HG03039 (cell line): ENCODE measurements around the gene AGL.
A peak's percentile ranks its signal among the peaks of the same experiment; 100 is the strongest.
"Not testable (repeated sequence)": the region's sequence is repeated elsewhere in the genome, so short reads cannot be mapped to it uniquely, and the experiment has no call there.

Experiments
- ATAC-seq: cut with Tn5 transposase; IDR thresholded peaks from one replicate; pipeline ENCODE4 v1.9.1; 2021; ENCODE audit warnings: mild to moderate bottlenecking, moderate library complexity; ENCODE audit not compliant: unreplicated experiment

The AGL gene

DNA sequence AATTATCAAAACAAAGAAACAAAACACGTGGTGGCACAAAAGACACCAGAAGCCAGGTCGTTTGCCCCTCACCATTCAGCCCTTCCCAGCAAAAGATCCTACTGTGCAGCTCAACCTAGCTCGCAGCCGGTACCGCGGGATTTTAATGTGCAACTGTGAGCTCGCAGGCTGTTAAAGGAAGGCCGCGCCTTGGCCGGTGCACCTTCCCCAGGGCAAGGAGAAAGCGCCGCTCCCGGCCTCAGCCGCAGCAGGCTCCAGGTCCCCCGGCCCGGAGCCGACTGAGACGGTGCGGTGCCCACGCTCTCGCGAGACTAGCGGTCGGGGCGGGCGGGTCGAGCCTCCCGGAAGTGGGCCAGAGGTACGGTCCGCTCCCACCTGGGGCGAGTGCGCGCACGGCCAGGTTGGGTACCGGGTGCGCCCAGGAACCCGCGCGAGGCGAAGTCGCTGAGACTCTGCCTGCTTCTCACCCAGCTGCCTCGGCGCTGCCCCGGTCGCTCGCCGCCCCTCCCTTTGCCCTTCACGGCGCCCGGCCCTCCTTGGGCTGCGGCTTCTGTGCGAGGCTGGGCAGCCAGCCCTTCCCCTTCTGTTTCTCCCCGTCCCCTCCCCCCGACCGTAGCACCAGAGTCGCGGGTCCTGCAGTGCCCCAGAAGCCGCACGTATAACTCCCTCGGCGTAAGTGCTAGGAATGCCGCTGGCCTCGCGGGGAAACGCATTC lies at the start of gene AGL:
Gene AGL, plus strand, starts transcription at position 618 of the 715 bp plus-strand sequence. CDS start 682 bp downstream, outside the sequence.
- ATAC-seq: peak; percentile 98

DNA sequence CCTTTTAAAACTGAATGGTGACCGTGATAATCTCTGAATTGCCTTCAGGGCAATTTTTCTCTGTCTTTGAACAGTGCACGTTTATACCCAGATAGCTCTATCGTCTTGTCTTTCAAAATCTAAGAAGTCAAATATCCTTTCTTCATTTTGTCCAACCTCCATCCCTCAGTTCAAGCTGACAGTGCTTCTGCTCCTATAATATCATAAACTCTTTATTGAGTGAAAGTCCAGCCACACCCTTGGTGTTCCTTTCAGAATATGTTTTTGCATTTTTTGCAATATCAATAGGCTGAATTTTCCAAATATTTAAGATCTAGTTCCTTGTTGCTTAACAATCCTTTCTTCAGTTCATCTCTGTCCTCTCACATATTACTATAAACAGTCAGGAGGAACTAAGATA lies 48.6 kb upstream of the AGL start:
- no peak for ATAC-seq

DNA sequence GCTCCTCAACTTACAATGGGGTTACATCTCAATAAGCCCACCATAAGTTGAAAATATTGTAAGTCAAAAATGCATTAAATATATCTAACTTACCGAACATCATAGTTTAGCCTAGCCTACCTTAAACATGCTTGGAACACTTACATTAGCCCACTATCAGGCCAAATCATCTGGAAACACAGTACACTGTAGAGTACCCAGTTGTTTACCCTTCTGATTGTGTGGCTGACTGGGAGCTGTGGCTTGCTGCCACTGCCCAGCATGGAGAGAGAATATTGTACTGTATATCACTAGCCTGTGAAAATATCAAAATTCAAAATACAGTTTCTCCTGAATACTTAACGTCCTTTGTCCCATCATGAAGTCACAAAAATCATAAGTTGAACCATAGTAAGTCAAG lies 43.3 kb upstream of the AGL start:
- ATAC-seq: no peak

DNA sequence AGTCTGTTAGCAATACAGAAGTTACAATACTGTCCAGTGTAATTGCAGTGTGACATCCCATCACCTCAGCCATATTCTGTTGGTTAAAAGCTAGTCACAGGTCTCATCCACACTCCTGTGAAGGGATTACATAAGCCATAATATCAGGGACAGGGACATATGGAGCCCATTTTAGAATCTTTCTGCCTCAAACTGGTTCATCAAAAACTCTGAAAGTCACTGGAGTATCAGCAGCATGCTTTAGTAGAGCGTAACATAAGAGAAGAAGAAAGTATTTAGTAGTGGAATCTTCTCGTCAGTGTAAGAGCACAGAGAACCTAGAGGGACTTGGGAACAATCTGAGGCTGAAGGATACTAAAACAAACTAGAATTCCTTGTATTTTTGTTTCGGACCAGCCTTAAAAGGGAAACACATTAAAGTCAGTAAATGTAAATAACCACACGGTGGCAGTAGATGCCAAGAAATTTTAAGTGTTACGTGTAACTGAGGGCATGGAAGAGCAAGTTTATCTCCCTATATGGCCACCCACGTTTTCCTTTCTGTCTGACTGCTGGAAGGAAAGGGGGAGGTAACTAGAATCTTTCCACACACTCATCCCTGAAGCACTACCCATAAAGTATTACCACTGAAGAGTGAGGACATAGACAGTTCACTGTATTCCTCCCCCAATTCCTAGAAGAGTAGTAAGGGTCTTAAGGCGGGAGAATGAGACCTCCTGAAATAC lies 41.6 kb upstream of the AGL start:
- peak; percentile 85 for ATAC-seq

DNA sequence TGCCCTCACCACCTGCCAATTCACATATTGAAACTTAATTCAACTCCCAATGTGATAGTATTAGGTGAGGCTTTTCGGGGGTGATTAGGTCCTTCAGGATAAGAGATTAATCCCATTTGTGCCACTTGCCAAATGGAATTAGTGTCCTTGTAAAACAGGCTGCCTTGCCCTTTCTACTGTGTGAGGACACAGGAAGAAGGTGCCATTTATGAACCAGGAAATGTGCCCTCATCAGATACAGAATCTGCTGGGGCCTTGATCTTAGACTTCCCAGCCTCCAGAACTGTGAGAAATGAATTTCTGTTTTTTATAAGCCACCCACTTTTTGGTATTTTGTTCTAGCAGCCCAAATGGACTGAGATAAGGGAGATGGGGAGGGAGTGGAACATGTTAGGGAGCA lies 39.1 kb upstream of the AGL start:
- ATAC-seq: no peak

DNA sequence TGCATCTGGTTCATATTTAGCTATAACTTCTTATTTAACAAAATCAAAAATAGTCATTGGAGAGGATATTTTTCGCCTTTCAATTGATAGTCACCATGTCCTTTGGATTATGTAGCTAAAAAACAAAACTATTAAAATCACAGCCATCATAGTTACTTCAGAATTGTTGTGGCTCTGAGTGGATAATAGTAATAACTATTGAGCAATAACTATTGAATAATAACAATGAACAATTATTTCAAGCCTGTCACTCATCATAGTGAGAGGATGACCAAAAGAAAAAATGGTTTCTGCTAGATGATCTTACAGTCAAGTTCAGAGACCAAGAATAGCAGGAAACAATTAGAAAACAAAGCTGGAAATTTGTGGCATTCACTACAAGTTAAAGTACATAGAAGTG lies 38.4 kb upstream of the AGL start:
- no peak for ATAC-seq

DNA sequence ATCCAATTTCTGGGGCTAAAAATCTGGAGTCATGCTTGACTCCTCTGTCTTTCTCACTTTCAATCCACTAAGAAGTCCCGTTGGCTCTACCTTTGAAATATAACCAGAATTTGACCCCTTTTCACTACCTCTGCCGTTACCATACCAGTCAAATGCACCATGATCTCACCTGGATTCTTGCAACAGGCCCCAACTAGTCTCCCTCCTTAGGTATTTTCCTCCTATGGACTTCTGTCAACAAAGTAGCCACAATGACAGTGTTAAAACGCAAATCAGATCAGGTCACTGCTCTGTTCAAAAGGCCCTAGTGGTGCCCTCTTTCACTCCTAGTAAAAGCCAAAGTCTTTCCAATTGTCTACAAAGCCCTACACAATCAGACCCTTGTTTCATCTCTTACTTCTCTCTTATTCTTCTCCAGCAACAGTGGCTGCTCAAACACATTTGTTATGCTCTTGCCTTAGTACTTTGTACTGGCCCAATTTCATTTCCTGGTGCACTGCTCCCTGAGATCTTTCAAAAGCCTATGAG lies 35.7 kb upstream of the AGL start:
- no peak for ATAC-seq

DNA sequence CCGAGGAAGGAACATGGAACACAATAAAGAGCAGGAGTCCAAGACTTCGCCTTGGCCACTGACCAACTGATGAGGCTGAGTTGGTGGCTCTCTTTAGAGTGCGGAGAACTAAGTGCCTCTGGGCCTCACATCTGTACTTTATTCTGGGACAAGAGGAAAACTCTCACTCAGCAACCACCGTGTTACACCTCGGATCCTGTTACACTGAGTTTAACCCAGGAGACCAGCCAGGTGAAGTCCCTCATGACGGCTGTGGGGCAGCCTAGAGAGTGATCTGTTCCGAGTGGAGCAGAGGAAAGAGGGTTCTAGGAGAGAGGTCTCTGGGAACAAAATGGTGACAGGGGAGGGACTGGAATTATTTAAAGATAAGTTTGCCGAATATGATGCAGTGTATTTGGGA lies 33.5 kb upstream of the AGL start:
- no peak for ATAC-seq

DNA sequence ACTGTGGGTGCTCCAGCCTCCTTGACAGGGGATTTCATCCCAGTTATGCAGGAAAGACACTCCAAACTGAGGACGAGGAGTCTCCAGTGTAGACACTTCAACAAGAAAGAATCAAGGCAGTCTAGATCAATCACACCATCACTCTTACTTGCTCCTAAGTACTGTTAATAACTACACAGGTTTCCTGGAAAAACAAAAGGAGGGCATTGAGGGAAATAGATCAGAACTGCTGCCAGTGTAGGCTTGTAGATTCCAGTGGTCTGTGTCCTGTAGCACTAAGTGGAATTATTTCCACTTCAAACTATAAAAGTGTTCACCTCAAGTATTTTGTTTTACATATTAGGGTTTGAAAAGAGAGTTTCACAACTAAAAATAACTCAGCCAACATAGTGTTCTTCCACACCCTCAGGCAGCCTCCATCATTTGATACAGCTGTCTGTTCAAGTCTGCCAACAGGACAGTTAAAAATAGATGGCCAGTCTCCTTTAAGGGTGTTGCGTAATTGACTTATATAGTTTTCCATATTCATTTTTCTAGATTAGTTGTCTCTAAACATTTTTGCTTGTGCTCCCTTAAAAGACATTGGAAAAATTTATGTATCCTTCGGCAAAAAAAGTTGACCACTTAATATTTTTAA lies 32.0 kb upstream of the AGL start:
- no peak for ATAC-seq

DNA sequence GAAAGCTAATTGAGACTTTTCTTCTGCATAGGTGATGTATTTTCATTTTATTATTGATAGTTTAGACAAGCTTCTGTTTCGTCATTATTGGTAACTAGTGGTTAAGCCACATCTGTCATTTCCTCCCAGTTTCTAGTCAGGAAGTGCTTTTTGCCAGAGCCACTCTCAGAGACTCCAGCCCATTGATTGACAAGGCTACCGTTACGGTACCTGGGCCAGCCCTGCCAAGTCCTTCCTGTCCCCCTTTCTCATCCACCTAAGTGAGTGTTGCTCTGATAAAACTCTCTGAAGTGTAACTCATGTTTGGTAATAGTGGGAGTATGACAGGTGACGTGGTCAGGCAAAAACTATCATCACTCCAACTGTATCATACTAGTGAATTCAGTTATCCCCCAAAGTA lies 29.6 kb upstream of the AGL start:
- ATAC-seq: peak; percentile 76

DNA sequence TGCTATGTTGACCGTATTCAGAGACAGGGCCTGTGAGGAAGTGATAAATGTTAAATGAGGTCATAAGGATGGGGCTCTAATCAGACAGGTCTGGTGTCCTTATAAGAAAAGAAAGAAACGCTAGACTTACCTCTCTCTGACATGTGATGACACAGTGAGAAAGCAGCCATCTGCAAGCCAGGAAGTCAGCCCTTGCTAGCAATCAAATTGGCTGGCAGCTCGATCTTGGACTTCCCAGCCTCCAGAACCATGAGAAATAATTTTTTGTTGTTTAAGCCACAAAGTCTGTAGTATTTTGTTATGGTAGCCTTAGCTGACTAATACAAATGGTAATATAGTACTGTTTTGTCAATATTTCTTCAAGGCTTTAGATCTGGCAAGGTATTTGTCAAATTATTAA lies 25.1 kb upstream of the AGL start:
- no peak for ATAC-seq

DNA sequence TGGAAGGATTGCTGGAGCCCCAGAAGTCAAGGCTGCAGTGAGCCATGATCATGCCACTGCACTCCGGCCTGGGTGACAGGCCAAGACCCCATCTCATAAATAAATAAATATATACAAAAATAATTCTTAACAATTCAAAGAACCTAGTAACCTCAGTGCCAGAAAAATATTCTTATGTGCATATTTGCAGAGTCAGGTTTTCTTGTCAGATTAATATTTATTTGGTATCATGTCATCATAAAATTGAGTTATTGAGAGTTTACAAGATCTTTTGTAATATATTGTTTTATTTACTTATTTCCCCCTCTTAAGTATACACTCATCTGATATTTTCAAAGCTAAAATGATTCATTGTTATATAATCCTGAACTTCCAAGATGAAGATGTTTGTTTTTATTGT lies 24.5 kb upstream of the AGL start:
- no peak for ATAC-seq

DNA sequence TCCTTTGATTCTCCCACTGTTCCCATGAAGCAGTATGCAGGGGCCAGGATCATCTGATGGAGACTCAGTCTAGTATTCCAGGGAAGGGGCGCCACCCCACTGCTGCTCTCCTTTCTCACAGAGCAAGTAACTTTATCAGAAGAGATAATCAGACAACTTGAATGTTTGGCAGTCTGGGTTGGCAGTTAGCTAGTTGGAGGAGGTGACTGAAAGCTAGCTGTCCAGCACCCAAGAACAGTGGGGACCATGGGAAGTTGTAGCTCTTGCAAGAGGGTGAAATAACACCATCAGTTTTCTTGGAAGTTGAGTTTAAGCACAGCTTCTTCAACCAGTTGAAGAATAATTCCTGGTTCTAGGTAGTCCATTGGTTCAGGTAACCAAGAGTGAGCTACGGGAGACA lies 22.2 kb upstream of the AGL start:
- ATAC-seq: no peak

DNA sequence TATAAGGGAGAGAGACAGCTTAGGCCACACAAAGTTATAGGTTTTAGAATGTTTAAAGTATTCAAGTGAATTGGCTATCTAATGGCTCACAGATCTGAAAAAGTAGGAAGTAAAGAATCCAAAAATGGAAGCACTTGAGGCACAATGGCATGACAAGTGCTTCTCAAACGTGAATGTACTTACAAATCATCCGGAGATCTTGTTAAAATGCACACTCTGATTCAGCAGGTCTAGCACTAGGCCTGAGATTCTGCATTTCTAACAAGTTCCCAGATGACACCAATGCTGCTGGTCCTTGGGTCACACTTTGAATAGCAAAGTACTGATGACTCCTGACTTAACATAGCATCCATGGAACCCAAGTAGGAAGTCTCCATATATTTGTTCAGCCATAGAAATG lies 20.9 kb upstream of the AGL start:
- ATAC-seq: no peak

DNA sequence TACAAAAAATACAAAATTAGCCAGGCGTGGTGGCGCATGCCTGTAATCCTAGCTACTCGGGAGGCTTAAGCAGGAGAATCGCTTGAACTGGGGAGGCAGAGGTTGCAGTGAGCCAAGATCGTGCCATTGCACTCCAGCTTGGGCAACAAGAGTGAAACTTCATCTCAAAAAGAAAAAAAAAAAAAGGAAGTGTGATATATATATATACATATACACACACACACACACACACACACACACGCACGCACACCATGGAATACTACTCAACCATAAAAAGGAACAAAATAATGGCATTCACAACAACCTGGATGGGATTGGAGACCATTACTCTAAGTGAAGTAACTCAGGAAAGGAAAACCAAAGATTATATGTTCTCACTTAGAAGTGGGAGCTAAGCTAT lies 16.2 kb upstream of the AGL start:
- ATAC-seq: not testable (repeated sequence)

DNA sequence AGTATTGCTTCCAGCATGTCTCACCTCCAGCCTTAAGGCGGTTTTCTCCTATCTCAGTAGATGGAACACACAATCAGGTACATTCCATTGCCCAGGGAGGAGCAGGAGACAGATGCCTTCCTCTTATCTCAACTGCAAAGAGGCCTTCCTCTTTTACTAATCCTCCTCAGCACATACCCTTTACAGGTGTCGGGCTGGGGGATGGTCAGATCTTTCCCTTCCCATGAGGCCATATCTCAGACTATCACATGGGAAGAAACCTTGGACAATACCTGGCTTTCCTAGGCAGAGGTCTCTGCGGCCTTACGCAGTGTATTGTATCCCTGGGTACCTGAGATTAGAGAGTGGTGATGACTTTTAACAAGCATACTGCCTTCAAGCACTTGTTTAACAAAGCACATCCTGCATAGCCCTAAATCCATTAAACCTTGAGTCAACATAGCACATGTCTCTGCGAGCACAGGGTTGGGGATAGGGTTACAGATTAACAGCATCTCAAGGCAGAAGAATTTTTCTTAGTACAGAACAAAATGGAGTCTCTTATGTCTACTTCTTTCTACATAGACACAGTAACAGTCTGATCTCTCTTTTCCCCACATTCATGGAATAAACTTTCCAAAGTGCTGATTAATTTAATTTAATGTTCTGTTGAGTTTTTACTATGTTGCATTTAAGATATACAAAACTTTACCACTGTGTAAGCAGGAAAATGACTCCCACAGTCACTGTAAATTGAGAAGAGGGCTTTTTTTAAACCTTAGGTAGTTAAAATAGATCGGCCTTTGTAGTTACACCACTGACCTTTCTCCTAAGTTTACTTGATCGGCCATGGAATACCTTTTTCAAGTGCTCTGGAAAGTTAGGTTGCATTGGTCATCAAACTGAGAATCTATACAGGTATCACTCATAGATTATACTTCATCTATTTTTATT lies 13.7 kb upstream of the AGL start:
- ATAC-seq: not testable (repeated sequence)

DNA sequence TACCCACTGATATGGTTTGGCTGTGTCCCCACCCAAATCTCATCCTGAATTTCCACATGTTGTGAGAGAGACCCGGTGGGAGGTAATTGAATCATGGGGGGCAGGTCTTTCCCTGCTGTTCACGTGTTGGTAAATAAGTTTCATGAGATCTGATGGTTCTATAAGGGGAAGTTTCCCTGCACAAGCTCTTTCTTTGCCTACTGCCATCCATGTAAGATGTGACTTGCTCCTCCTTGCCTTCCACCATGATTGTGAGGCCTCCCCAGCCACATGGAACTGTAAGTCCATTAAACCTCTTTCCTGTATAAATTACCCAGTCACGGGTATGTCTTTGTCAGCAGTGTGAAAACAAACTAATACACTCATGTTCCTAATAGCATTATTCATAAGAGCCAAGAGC lies 9.8 kb upstream of the AGL start:
- not testable (repeated sequence) for ATAC-seq

DNA sequence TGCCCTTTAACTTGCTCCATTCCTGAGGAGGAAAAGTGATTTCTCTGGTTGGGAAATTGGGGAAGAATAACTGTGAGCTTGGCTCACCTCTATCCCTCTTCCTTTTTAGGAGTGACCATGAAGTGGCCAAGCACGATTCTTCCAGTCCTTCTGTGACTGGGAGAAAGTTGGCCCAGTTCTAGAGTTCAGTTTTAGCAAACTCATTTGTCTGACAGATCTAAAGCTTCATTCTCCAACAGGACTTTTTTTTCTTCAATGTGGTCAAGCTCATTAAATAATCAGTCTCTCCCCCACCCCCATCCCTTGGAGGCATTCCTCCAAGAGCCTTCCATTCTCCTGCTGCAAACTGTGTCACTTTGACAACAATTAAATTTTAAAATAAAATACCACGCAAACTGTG lies 6.4 kb upstream of the AGL start:
- ATAC-seq: no peak

DNA sequence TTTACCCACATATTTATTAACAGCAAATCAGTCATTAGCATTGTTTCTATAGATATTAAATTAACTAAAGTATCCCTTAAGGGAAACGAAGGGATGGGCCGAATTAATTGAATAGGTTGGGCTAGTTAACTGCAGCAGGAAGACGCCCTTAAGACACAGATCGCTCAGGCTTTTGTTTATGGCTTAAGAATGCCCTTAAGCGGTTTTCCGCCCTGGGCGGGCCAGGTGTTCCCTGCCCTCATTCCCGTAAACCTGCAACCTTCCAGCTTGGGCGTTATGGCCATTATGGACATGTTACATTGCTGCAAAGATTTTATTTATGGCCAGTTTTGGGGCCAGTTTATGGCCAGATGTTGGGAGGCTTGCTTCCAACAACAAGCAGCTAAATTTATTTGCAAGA lies 5.0 kb upstream of the AGL start:
- ATAC-seq: not testable (repeated sequence)

DNA sequence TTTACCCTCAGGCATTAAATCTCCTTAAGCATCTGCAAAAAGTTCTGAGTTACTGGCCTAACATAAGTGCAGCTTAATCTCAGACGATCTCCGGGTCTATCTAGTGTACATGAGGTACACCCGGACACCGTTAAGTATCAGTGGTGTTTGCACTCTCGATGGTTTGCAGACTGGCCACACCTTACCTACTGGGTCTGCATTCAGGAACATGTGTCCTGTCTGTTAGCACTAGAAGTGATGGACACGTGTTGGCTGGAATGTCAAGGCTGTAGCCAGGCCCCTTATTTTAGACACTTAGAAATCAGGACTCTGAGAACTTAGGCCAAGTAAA lies 783 bp upstream of the AGL start:
- no peak for ATAC-seq
